HG03095 (cell line): ENCODE results near the gene FMO4.
"Not testable (repeated sequence)": the region's sequence is repeated elsewhere in the genome, so short reads cannot be mapped to it uniquely, and the experiment has no call there.

Source experiments
- ATAC-seq: cut with Tn5 transposase; IDR thresholded peaks from one replicate; pipeline ENCODE4 v1.9.1; 2021; ENCODE audit warnings: moderate library complexity; ENCODE audit not compliant: unreplicated experiment

Gene FMO4

DNA sequence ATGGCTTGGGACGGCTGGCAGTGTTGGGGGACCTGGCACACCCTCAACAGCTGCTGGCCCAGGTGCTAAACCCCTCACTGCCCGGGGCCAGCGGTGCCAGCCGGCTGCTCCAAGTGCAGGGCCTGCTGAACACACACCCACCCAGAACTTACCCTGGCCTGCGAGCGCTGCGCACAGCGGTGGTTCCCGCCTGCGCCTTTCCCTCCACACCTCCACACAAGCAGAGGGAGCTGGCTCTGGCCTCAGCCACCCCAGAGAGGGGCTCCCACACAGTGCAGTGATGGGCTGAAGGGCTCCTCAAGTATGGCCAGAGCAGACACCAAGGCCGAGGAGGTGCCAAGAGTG is 67.9 kb downstream of the FMO4 start:
- ATAC-seq: no peak

- no peak for ATAC-seq
These were observed 70.5 kb downstream of the FMO4 start for GRCh38 chr1:171384496-171384895.

GRCh38 chr1:171389171-171389570 is 75.2 kb downstream of the FMO4 start:
- ATAC-seq: no peak

- not testable (repeated sequence) for ATAC-seq
These were observed 76.8 kb downstream of the FMO4 start for GRCh38 chr1:171390740-171391139.
